Measurements from ENCODE around the gene DNAH14. TPM values are rescaled to one million over a fixed set of nuclear protein-coding genes. Genes with fewer than 3 reads are reported as not detected.
A peak's percentile ranks its signal among the peaks of the same experiment; 100 is the strongest.
"Not testable (repeated sequence)": the region's sequence is repeated elsewhere in the genome, so short reads cannot be mapped to it uniquely, and the experiment has no call there.

DNAH14 gene
- total RNA-seq, 1 donor from 2014 or later = 17.0 TPM

DNA sequence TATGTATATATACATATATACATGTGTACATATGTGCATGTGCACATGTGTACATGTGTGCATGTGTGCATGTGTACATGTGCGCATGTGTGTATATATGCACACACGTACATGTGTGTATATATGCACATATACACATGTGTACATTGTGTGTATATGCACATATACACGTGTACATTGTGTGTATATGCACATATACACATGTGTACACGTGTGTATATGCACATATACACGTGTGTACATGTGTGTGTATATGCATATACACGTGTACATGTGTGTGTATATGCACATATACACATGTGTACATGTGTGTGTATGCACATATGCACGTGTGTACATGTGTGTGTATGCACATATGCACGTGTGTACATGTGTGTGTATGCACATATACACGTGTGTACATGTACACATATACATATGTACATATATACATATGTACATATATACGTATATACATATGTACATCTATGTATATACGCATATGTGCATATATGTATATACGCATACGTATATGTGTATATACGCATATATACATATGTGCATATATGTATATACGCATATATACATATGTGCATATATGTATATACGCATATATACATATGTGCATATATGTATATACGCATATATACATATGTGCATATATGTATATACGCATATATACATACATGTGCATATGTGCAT, 405.8 kb downstream of the DNAH14 start:
- not testable (repeated sequence) for DNase-seq (ENCODE audit: extremely low read depth, low read depth, low spot score)

DNA sequence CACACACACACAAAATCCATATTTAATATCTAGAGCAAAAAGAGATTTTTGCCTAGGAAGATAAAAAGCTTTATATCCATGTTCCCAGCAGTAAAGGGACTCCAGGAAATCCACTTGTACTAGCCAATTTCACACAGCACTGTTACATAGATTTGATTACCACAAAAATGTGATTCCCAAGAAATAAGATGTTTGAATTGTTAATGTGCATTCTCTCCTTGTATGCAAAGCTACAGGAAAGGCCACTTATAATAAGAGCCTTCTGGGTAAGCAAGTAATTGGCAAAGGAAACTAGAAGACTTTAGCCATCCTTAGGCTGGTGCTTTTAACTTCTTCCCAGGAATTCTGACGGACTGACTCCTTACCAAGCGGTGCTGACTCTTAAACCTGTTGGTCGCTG, 409.1 kb downstream of the DNAH14 start:
- no peak for DNase-seq (ENCODE audit: extremely low read depth, low read depth, low spot score)

DNA sequence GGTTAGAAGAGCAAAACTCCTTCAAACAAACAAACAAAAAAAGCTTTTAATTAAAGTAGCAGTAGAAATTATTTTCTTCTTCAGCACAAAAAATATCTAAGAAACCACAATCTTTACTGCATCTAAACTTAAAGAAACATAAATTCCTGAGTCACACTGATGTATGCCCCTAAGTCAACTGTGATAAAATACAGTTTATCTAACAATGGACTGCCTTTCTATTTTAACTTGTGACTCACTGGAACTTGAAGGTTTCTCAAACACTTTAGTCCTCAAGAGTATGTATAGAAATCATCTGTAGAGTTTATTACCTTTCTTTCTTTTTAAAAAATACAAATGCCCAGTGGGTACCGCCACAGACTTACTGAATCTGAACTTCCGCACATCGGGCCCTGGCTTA, 412.2 kb downstream of the DNAH14 start:
- no peak for DNase-seq (ENCODE audit: extremely low read depth, low read depth, low spot score)

DNA sequence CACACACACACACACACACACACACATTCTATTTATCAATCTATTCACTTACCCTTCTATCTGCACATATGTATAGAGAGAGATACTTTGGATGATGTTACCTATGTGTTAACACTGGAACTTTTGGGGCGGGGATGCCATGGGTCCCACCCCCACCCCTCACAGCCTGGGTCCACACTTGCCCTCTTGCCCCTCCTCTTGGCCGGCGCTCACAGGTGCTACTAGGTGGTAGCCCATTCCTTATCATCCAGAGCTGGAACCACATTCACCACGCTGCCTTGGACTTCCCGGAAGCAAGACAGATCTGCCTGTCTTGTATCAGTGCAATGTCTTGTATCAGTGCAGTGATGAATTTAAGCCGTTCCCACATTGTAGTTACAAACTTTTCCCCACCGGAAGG, 413.2 kb downstream of the DNAH14 start:
- DNase-seq (ENCODE audit: extremely low read depth, low read depth, low spot score) = no peak

DNA sequence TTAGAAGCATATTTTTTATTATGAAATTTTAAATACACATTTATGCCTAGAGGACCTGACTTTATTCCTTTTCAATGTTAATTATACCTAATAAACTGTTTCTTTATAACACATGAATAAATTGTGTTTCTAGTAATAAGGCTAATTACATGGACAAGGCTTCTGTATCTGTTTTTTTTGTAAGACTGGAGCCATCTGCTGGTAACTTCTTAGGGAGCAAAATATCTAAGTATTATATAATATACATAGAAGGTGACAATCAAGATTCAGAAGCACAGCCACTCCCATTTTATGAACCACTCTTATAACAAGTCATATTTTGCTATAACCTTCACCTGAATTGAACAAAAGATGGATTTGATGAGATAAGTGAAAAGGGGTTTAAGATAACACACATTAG, 414.1 kb downstream of the DNAH14 start:
- peak; percentile 22 for DNase-seq (ENCODE audit: extremely low read depth, low read depth, low spot score)

DNA sequence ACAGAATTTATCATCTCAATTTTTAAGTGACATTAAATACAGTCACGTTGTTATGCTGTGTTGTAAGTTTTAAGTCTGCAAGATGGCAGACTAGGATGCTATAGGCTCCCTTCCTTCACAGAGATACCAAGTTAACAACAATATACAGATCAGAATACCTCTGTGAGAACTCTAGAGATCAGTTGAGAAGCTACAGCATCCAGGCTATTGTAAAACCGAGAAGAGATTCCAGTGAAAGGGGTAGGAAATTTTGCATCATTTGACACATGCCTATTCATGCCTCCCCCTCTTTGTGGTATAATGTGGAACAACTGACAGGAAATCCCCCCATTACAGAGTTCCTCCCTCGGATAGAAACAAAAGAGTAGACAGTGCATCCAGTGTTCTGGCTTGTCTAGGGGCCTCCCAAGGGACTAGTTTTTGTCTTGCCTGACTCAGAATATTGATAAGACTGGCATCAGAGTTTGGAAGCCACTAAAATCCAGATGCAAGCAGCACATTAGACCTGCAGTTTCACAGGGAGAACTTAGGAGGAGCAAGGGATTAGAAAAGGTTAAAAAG, 417.7 kb downstream of the DNAH14 start:
- no peak for DNase-seq (ENCODE audit: extremely low read depth, low read depth, low spot score)

DNA sequence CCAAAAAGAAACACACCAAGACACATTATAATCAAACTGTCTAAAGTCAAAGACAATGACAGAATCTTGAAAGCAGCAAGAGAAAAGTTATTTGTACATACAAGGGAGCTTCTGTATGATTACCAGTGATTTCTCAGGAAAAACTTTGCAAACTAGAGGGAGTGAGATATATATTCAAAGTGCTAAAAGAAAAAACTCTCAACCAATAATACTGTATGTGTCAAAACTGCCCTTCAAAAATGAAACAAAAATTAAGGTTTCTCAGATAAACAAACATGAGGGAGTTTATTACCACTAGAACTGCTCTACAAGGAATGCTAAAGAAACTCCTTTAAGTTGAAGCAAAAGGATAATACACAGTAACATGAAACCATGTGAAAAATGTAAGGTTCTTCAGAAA, 418.9 kb downstream of the DNAH14 start:
- no peak for DNase-seq (ENCODE audit: extremely low read depth, low read depth, low spot score)

DNA sequence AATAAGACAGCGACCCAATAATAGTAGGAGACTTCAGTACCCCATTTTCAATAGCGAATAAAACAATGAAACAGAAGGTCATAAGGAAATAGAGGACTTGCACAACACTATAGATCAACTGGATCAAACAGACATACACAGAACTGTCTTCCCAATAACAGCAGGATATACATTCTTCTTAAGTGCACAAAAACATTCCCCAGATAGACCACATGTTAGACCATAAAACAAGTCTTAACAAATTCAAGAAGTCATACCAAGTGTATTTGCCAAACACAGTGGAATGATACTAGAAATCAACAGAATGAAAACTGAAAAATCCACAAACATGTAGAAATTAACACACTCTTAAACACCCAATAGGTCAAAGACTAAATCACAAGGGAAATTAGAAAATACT, 420.4 kb downstream of the DNAH14 start:
- DNase-seq (ENCODE audit: extremely low read depth, low read depth, low spot score) = no peak

DNA sequence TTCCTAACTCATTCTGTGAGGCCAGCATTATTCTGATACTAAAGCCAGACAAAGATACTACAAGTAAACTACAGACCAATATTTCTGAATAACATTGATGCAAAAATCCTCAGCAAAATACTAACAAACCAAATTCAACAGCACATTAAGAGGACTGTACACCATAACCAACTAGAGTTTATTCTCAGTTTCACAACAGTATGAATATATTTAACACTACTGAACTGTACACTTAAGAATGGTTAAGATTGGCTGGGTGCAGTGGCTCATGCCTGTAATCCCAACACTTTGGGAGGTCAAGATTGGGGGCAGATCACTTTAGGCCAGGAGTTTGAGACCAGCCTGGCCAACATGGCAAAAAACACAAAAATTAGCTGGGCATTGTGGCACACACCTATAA, 421.4 kb downstream of the DNAH14 start:
- no peak for DNase-seq (ENCODE audit: extremely low read depth, low read depth, low spot score)

DNA sequence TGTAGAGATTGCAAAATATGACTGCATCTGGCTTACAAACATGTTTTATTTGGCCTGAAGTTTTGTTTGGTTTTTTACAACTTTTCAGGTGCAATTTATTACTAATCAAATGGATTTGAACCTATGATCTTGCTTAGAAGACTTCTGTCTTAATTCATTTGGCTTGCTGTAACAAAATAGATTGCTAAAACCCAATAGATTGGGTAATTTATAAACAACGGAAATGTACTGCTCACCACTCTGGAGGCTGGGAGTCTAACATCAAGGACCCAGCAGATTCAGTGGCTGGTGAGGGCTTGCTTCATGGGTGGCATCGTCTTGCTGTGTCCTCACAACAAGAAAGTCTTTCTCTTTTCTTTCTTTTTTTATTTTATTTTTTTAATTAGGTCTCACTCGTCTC, 425.4 kb downstream of the DNAH14 start:
- no peak for DNase-seq (ENCODE audit: extremely low read depth, low read depth, low spot score)

DNA sequence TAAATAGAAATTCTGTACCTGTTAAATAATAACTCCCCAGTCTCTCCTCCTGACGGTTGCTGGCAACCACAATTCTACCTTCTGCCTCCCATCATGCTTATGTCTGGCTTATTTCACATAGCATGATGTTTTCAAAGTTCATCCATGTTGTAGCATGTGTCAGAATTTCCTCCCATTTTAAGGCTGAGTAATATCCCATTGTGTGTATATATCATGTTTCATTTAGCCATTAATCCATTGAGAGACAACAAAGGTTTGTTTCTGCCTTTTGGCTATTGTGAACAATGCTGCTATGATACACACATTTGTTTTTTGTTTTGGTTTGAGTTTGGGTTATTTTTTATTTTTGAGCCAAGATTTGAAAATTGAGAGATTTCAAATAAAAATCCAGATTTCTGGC, 426.4 kb downstream of the DNAH14 start:
- DNase-seq (ENCODE audit: extremely low read depth, low read depth, low spot score) = no peak

DNA sequence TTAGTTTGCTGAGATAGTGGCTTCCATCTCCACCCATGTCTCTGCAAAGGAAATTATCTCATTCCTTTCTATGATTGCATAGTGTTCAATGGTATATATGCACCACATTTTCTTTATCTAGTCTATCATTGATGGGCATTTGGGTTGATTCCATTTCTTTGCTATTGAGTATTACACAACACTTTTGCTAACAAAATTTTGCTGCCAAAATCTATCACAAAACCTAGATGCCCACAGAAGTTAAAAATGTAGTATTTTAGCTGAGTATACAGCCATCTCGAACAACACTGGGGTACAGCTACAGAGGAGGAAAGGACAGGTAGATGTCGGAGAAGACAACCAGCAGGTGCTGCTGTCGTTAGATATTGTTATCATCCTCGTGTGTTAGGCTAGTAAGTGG, 430.6 kb downstream of the DNAH14 start:
- no peak for DNase-seq (ENCODE audit: extremely low read depth, low read depth, low spot score)

DNA sequence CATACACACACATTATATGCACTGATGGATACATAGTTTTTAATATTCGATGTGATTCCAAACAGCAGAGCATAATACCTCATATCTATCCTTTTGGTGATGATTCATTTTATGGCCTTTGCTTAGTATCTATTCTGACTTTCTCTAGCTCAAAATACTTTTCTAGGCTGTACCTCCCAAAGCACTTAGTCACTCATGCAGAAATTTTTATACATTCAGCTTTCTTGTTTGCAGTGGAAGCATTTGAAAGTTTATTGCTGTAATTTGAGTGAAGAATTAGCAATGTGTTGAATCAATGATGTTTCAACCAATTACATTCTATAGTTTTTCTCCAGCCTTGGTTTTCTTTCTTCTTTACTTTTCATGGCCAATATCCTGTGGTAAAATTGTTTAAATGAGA, 431.7 kb downstream of the DNAH14 start:
- no peak for DNase-seq (ENCODE audit: extremely low read depth, low read depth, low spot score)

DNA sequence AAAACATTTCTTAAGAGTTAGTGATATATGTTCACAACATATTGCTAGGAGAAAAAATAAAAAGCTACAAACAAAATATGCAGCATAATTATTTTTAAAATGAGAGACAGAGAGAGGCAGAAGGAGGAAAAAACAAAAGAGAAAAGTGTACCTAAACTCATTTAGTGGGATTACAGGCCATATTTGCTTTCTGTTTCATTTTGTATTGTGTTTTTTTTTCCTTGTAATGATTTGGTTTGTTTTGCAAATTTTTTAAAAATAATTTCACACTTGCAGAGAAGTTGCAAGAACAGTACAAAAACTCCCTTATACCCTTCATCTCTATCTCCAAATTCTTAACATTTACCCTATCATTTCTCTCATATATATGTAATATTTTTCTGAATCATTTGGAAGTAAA, 433.3 kb downstream of the DNAH14 start:
- no peak for DNase-seq (ENCODE audit: extremely low read depth, low read depth, low spot score)

DNA sequence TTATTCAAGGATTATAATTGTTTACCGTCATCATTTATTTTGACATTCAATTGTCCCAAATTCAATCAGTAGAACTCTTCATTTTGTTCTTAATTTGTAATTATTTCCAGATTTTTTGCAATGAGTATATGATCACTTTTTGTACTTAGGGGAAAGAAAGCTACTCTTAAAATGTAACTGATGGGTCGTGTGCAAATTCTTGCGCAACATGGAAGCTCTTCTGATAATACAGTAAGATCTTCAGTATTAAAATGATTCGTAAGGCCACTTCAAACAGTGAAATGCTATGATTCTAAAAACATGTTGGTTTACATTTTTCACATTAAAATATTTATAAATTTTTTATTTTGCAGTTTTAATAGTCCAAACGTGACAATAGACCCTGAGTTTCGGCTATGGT, 435.0 kb downstream of the DNAH14 start:
- DNase-seq (ENCODE audit: extremely low read depth, low read depth, low spot score) = no peak

DNA sequence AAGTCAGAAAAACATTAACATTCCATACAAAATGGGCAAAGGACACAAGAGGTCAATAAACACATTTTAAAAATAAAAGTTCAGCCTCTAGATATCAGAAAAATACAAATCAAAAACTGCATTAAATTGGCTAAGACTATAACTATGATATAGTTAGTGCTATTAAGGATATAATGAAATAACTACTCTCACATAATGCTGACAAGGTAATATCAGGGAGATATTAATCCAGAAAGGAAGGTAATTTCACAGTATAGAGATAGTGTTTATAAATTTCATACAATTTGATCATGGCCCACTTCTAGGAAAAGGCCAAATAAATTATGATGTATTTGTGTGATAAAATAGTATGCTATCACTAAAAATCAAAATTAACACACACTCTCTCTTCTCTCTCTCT, 436.5 kb downstream of the DNAH14 start:
- no peak for DNase-seq (ENCODE audit: extremely low read depth, low read depth, low spot score)

DNA sequence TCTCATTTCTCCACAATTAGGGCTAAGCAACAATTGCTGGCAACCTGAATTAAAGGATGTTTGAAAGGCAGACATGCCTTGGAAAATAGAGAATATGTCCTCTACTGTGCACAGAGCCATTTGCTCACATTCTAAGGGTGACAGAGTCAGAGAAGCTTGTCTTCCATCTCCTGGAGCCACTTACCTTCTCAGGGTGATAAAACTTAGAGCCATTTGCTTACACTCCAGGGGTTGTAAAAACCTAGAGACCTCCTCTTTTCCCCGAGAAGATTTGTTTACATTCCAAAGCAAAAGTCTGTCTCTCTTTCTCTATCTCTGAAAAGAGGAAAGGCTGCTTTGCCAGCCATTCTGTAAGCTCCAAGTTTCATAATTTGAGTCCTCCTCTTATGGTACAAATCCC, 437.1 kb downstream of the DNAH14 start:
- DNase-seq (ENCODE audit: extremely low read depth, low read depth, low spot score) = no peak

DNA sequence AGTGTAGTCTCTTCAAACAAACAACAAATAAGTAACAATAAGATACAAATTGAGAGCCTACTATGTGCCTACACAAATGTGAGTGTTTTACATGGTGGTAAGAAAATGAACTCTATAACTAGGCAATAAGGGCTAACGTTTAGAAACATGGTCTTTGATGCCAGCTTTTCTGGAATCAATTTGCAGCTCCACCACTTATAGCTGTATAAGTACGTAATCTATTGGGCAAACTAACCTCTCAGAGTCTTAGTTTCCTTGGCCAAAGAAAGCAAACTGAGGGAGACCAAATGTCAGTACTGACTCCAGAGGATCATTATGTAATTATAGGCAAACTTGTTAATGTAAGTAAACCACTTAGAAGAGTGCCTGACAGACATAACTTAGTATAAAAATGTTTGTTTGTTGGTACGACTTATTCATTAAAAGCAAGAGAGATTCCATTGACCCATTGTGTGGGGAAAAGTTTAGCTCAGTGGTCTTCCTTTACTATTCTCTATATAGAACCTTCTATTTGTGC, 438.6 kb downstream of the DNAH14 start:
- DNase-seq (ENCODE audit: extremely low read depth, low read depth, low spot score) = no peak

DNA sequence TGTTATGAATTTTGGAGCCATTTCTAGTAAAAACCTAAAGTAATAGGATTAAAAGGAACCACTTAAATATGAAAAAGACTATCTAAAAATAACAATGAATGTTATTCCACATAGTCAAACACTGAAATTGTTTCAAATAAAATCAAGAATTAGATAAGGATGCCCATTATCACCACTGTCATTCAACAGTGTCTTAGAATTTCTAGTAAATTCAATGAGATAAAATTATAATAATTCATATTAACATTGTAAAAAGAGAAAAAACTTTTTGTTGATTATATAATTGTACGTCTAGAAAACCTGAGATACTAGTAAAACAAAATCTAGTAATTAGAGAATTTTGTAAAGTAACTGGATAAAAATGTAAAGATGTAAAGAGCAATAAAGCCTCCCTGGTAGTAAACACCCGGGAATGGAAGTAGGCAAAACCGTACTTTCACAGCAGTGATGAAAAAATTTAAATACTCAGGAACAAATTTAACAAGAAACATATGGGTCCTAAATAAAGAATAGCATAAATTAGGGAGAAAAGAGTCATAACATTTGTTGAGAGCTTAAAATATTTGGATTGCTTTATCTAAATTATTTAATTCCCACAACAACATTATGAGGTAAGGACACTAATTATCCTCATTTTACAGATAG, 442.0 kb downstream of the DNAH14 start:
- DNase-seq (ENCODE audit: extremely low read depth, low read depth, low spot score) = no peak

DNA sequence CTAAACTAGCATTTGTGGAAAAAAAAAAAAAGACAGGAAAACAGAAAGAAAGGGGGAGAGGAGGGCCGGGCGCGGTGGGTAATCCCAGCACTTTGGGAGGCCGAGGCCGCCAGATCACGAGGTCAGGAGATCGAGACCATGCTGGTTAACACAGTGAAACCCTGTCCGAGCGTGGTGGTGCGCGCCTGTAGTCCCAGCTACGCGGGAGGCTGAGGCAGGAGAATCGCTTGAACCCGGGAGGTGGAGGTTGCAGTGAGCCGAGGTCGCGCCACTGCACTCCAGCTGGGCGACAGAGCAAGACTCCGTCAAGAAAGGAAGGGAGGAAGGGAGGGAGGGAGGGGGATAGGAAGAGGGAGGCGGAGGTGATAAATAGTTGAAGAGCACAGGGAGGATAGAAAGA, 443.7 kb downstream of the DNAH14 start:
- DNase-seq (ENCODE audit: extremely low read depth, low read depth, low spot score) = no peak

DNA sequence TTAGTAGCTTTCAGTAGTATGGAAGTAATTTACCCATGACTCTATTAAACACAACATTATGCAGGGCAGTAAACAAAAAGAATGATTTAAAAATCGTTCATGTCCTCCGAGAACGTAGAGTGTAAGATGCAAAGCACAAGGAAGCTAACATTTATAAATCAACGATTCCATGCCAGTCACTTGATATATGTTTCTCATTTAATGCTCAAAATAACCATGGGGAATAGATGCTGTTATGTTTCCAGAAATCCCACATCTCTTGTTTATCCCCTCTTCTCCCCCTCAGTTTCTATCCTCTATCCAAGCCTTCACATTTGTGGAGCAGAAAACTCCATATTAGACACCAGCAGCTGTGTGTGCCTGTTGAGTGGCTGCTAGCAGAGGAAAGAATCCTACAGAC, 445.5 kb downstream of the DNAH14 start:
- DNase-seq (ENCODE audit: extremely low read depth, low read depth, low spot score) = no peak

DNA sequence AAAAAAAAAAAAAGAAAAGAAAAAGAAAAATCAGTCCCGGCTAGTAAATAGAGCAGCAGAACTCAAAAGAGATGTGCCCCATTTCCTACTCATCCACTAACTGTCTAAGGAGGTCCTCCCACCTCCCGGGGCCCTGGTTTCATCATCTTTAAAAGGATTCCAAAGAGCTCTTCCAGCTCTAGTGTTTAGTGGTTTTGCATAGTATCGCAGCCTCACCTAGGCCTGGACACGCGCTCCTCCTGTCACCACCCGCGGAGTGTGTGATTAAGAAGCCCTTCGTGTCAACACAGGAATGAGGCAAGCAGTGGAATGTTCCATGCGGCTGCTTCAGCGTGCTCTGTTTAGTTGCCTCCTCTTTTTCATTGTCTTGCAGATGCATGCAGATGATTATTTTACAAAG, 449.4 kb downstream of the DNAH14 start:
- DNase-seq (ENCODE audit: extremely low read depth, low read depth, low spot score) = no peak

Data from glomerular endothelial cell (primary cell).